HG03432 (cell line): Measurements from ENCODE around the gene CENPP.
"Not testable (repeated sequence)": the region's sequence is repeated elsewhere in the genome, so short reads cannot be mapped to it uniquely, and the experiment has no call there.

Experiments used
- ATAC-seq: cut with Tn5 transposase; IDR thresholded peaks from one replicate; pipeline ENCODE4 v1.9.1; 2021; ENCODE audit warnings: mild to moderate bottlenecking, moderate library complexity; ENCODE audit not compliant: unreplicated experiment

Gene CENPP

DNA sequence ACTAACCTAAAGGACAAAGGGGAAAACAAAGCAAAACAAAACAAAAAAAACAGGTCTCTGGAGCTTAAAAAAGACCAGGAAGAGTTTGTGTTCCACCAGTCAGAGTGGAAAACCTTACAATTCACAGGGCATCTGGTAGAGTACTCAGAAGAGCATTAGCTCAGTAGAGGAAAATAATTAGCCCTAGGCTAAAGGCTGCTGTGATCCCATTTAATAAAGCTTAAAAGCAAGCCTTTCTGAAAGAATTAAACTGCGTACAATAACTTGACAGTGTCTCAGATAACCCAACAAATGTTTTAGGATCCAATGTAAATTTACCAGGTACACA is 202.7 kb downstream of the CENPP start:
- ATAC-seq, result no peak

DNA sequence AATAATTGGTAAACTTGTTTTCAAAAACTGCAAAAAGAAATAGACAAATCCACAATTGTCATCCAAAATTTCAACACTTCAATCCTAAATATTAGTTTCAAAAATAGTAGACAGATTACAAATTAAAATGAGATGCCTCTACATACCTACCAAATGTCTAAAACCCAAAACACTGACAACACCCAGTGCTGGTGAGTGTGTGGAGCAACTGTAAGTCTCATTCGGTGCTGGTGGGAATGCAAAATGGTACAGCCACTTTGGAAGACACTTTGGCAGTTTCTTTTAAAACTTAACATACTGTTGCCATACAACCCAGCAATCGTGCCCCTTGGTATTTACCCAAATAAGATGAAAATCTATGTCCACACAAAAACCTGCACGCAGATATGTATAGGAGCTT is 203.4 kb downstream of the CENPP start:
- ATAC-seq, result no peak

DNA sequence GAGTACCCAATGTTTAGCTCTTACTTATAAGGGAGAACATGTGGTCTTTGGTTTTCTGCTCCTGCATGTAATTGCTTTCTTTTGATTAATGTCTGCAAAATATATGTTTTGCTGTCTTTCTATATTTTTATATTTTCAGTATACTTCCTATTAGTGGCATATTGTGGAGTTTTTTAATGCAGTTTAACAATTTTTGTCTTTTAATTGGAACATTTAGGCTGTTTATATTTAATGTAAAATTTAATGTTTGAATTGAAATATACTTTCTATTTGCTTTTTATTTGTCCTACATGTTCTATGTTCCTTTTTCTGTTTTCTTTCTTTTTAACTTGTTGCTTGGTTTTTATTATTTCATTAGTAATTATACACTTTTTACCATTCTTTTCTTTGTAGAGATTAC is 205.1 kb downstream of the CENPP start:
- ATAC-seq, result no peak

DNA sequence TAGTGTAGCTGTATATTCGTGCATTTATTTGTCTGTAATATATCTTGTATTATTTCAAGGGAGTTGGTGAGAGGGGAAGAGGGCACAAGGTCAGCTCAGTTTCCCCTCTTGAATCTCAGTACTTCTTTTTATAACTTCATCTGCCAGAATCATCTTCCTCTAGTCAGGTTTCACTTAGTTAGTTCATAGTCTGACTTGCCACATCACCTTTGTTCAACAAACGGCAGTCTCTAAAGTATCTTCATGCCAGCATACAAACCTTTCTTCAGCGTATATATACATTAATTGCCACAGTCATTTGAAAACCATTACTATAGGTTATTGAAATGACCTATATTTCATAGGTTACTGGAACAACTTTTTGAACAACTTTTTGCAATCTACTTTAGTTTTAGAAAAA is 208.5 kb downstream of the CENPP start:
- no peak for ATAC-seq

DNA sequence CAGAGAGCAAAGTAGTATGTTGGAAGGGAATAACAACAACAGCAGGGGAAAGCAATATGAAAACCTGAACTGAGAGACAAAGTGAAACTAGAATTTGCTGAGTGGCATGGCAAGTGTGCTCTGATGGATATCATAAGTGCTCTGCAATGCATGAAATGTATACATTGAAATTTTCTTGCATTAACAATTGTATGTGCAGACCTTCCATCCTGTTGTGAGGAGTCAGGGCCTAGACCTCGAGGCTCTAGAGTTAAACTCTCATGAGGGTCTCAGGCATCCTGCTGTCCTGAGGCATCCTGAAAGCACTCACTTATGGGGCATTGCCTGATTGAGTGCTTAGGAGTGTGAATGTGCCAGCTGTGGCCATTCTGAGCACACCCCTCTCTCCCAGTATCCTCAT is 208.9 kb downstream of the CENPP start:
- peak; percentile 58 for ATAC-seq

DNA sequence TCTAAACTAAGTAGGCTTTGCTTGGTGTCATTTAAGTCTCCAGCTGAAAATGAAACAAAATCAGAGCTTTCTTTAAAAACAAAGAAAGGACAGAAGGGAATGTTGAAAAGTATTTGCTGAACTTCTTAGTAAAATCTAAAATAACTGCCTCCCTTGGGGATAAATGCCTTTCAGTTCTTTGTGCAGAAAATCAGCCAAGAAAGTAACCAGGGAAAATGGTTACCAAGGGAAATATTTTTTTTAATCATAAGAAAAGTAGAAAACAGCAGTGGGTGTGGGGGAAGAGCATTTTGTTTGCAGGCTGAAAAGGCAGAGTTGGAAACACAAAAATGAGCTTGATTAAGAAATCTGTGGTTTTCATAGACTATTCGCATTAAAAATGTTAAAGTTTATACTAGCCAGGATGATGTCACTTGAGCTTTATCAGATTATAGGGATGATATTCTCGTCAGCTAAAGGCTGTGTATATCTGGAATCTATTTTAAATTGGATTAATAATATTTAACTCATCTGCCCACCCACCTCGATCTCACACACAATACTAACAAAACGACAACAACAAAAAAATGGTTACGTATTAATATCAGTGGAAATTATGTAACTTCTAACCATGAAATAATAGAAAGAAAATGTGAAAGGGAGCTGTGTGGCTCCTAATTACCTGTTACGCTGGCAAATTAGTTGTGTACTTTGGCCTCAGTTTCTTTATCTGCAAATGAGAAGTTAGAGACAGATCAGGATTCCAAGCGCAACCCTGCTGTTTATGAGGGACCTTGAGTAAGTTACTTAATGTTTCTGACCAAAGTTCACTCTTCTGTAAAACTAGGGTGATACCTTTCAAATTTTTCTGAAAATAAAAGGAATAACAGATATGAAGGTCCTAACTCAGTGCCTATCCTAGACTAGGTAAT is 210.4 kb downstream of the CENPP start, which contains the start of gene ECM2:
ECM2 (minus strand) TSS at position 51 of the 911 bp plus-strand sequence. CDS start 13,124 bp downstream, outside the sequence.
- no peak for ATAC-seq

DNA sequence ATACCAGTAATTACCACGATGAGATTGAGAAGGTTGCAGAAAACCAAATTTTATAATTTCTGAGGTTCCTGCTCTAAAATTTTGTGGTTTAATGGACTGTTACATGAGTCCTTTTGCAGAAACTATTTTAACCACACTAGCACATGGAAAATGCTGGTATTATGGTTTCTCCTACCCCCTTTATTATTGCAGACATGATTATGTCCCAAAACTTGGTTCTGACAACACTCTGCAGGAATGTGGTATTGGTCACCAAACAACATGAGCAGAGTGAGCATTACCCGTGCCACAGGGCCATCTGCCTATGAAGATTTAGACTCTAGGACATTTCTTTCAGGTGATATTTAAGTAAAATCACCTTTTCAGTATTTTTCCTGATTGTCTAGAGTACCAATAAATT is 212.8 kb downstream of the CENPP start:
- no peak for ATAC-seq

DNA sequence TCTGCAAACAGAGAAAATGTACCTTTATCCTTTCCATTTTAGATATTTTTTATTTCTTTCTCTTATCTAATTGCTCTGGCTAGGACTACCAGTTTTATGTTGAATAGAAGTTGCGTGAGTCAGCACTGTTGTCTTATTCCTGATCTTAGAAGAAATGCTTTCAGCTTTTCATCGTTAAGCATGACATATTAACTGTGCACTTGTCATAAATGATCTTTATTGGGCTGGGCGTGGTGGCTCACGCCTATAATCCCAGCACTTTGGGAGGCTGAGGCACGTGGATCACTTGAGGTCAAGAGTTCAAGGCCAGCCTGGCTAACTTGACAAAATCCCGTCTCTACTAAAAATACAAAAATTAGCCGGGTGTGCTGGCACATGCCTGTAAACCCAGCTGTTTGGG is 218.2 kb downstream of the CENPP start:
- ATAC-seq, result no peak

DNA sequence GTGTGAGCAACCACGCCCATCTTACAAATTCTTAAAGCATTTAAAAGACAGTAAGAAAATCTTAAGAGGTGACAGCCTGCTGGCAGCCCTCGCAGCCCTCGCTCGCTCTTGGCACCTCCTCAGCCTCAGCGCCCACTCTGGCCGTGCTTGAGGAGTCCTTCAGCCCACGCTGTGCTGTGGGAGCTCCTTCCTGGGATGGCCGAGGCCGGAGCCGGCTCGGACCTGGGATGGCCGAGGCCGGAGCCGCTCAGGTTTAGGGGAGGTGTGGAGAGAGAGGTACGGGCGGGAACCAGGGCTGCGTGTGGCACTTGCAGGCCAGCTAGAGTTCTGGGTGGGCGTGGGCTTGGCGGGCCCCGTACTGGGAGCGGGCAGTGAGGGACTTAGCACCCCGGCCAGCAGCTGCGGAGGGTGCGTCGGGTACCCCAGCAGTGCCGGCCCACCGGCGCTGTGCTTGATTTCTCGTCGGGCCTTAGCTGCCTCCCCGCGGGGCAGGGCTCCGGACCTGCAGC is 219.3 kb downstream of the CENPP start:
- no peak for ATAC-seq

DNA sequence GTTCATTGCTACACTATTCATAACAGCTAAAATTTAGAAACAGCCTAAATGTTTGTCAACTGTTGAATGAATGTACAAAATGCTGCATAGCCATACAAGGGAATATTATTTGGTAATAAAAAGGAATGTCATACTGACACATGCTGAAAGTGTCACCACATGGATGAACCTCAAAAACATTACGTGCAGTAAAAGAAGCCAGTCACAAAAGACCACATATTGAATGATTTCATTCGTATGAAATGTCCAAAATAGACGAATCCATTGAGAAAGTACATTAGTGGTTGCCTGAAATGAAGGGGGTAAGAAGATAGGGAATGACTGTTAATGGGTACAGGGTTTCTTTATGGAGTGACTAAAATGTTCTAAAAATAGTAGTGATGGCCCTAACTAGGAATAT is 221.6 kb downstream of the CENPP start:
- no peak for ATAC-seq

DNA sequence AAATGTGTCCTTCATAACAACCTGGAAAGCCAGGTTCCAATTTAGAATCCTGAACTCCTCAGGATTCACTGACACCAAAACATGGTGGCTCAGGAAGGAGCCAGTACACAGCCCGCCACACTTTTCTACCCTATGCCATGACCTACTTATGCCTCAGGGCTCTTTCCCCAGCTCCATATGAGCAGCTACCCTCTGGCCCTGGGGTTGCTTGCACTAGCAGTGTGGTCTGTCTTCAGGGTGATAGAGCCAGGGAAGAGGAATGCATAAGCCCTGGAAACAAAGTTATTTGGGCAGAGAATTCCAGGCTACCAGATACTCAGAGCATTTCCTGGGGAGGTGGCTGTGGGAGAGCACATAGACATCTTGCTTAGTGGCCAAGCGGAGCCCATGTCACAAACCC is 225.0 kb downstream of the CENPP start:
- no peak for ATAC-seq

DNA sequence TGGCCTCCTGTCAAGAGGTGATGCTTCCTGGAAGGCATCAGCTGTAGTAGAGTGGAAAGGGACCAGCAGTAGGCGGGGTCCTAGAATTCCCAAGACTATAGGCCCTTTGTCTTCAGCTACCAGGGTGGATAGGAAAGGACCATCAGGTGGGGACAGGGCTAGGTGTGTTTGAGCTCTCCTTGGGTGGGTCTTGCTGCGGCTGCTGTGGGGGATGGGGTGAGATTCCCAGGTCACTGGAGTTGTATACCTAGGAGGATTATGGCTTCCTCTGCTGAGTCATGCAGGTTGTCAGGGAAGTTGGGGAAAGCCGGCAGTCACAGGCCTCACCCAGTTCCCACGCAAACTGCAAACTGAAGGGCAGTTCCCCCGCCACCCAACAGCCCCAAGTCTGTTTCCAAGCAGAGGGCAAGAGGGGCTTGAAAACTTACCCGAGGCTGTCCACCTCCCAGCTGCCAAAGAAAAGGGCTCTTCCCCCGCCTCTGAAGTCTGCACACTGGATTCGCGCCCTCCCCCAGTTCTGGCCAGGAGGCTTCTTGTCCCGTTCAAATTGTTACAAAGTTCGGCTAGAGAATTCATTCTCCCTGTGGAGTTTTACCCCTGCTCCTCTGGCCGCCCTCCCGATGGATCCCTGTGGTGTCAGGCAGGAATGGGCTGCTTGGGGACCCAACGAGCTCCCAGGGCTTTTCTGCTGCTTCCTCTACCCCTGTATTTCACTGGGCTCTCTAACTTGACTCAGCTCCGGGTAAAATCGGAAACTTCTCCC is 233.0 kb downstream of the CENPP start:
- ATAC-seq, result no peak

DNA sequence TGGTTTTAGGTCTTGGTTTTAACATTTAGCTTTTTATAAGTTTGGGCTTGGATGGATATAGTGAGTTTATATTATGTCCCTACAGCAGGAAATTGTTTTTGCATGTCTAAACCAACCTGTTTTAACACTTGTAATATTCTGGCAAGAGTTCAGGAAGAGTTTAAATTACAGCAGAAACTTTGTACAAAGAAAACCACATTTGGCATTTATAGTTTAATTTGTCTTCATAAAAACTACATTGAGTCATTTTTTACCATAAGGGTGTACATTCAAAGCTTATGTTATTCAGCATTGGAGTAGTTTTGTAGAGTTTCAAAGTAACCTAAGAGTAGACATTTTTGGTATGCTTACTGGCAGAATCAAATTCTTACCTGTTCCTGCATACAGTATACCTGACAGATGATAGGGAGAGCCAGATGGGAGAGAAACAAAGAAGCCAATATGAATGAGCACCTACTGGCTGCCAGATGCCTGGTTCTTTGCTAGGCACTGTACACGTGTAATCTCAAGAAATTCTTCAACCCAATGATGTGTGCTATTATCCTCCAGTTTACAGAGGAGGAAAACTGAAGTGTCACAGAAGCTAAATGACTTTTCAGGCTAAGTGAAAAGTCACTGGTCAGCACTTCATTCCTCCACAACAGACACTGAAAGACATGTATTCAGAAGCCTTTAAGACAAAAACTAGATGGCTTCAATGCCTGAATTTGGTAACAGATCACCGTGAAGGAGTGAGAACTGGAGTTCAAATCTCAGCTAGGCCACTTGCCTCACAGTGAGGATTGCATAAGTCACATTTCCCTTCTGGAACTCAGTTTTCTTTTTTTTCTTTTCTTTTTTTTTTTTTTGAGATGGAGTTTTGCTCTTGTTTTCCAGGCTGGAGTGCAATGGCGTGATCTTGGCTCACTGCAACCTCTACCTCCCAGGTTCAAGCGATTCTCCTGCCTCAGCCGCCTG is 235.9 kb downstream of the CENPP start:
- ATAC-seq, result no peak

DNA sequence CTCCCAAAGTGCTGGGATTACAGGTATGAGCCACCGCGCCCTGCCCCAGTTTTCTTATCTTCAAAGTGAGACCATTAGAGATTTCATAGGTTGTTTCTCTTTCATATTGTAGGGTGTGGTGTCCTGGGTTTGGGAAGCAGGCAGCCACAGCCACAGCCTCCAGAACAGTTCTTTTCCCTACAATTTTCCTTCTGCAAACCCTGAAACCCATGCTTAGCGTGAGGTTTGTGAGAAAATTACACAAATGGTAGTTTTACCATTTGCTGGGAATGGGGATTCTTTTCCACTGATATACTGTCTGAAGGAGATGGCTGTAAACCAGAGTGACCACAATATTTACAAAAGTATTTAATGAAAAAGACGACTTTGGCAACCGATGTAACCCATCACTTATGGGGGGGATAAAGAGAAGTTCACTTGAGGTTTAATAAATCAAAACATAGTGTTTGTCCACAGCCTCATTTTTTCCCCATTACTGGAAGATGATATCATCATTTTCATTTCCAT is 236.8 kb downstream of the CENPP start:
- no peak for ATAC-seq

DNA sequence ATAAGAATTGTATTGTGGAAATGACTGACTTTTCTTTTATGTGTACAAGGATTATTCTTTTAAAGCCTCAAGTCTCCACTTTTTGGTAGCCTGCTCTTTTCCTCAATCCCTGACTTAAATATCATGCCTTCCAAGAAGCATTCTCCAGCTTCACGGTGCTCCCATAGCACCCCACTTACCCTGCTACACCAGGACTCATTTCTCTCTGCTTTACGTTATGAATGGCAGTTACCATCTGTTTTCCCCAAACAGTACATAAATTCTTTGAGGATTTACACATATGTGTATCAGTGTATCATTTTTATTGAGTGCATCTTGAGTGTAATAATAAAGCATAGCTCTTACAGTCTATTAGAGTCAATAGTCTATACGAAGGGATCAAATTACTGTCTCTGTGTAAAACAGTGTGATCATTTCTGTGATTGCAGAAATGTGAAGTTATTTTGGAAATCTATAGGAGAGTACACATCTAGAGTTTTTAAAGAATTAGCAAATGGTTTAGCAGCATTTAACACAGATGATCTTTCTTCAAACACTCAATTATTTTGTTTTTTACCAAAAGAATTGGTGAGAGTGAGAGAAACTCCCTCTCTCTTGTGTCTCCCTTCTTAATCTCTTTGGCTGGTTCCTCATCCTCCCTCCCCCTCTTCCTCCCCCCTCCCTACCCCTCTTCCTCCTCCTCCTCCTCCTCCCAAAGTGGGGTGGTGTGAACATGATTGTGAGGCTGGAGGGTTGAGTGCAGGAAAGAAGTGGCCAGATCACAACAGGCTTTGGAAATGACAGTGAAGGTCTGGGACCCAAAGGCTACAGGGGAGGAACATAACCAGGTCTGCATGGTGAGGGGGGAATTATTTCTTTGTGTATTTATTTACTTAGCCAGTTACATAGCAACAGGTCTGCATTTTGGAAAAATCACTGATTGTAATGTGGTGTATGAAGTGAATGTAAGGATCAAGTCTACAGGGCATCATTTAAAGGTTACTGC is 237.7 kb downstream of the CENPP start:
- ATAC-seq, result no peak

DNA sequence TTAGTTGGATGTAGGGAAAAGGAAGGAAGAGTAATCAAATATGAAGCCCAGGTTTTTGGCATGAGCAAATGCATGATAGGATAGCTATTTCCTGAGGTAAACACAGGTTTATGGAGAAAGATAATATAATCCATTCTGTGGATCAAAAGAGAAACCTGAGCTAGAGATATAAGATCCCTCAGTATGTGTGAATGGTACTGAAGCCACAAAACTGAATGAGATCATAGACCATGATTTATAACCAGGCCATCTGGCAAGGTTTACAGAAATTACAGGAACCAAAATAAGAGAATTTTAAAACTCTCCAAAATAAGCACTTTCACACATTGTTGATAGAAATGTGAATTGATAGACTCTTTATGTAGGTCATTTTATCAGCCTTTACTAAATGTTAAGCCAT is 238.8 kb downstream of the CENPP start:
- ATAC-seq, result no peak

DNA sequence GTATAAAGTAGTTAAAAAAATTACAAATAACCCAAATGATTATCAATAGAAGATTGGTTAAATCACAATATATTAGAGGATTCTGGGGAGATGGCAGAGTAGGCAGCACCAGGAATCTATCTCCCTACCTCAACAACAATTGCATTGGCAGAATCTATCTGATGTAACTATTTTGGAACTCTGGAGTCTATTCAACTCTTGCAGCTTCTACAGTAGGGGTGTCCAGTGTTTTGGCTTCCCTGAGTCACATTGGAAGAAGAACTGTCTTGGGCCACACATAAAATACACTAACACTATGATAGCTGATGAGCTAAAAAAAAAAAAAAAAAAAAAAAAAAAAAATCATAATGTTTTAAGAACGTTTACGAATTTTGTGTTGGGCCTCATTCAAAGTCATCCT is 239.2 kb downstream of the CENPP start:
- ATAC-seq, result no peak

DNA sequence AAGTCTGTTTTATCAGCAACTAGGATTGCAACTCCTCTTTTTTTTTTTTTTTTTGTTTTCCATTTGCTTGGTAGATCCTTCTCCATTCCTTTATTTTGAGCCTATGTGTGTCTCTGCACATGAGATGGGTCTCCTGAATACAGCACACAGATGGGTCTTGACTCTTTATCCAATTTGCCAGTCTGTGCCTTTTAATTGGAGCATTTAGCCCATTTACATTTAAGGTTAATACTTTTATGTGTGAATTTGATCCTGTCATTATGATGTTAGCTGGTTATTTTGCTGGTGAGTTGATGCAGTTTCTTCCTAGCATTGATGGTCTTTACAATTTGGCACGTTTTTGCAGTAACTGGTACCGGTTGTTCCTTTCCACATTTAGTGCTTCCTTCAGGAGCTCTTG is 246.1 kb downstream of the CENPP start:
- ATAC-seq, result not testable (repeated sequence)

DNA sequence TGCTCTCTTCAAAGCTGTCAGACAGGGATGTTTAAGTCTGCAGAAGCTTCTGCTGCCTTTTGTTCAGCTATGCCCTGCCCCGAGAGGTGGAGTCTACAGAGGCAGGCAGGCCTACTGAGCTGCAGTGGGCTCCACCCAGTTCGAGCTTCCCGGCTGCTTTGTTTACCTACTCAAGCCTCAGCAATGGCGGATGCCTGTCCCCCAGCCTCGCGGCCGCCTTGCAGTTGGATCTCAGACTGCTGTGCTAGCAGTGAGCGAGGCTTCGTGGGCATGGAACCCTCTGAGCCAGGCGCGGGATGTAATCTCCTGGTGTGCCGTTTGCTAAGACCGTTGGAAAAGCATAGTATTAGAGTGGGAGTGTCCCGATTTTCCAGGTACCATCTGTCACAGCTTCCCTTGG is 247.9 kb downstream of the CENPP start:
- ATAC-seq, result not testable (repeated sequence)
